Ureter (tissue), 1 donor: Measurements from ENCODE around the gene DCDC2C. TPM values are rescaled to one million over a fixed set of nuclear protein-coding genes. Genes with fewer than 3 reads are reported as not detected.

Source experiments
- DNase-seq: peaks from one replicate; pipeline ENCODE4 v3.0.0-alpha.2; 2020; ENCODE audit warnings: low spot score
- total RNA-seq: library from RNA; stranded (reverse); gene quantifications from one replicate; pipeline ENCODE4 v1.2.4, GENCODE V29; 2023
- donor health status: DM: yes; HTN: yes; CAD: no.

DCDC2C gene
- total RNA-seq, 1 donor from 2014 or later = not detected

GRCh38 chr2:3743951-3744555 is 40.7 kb downstream of the DCDC2C start:
- no peak for DNase-seq

GRCh38 chr2:3745920-3746319 is 42.5 kb downstream of the DCDC2C start:
- no peak for DNase-seq

- no peak for DNase-seq
Observed at GRCh38 chr2:3747032-3747654, 43.8 kb downstream of the DCDC2C start.

GRCh38 chr2:3747826-3748225 is 44.5 kb downstream of the DCDC2C start:
- DNase-seq = no peak

- DNase-seq = no peak
Observed at GRCh38 chr2:3749201-3749600, 45.8 kb downstream of the DCDC2C start.

GRCh38 chr2:3751251-3751650 is 47.9 kb downstream of the DCDC2C start:
- no peak for DNase-seq

- no peak for DNase-seq
Observed at GRCh38 chr2:3751806-3752205, 48.4 kb downstream of the DCDC2C start.

GRCh38 chr2:3752376-3752775 is 49.0 kb downstream of the DCDC2C start:
- no peak for DNase-seq

GRCh38 chr2:3753561-3753960 is 50.2 kb downstream of the DCDC2C start:
- no peak for DNase-seq

- DNase-seq = no peak
Observed at GRCh38 chr2:3754280-3754679, 50.9 kb downstream of the DCDC2C start.

GRCh38 chr2:3754795-3755194 is 51.4 kb downstream of the DCDC2C start:
- DNase-seq = no peak

- DNase-seq = no peak
Observed at GRCh38 chr2:3755277-3755676, 51.9 kb downstream of the DCDC2C start.

GRCh38 chr2:3756306-3756705 is 52.9 kb downstream of the DCDC2C start:
- no peak for DNase-seq

- no peak for DNase-seq
Observed at GRCh38 chr2:3758906-3759305, 55.5 kb downstream of the DCDC2C start.

GRCh38 chr2:3759331-3759730 is 56.0 kb downstream of the DCDC2C start:
- DNase-seq = no peak

GRCh38 chr2:3759761-3760160 is 56.4 kb downstream of the DCDC2C start:
- no peak for DNase-seq

GRCh38 chr2:3761272-3761671 is 57.9 kb downstream of the DCDC2C start:
- no peak for DNase-seq

GRCh38 chr2:3762771-3763447 is 59.5 kb downstream of the DCDC2C start:
- DNase-seq = no peak

GRCh38 chr2:3766824-3767223 is 63.4 kb downstream of the DCDC2C start:
- no peak for DNase-seq

- no peak for DNase-seq
Observed at GRCh38 chr2:3768960-3769765, 65.8 kb downstream of the DCDC2C start.

- no peak for DNase-seq
Observed at GRCh38 chr2:3769766-3770165, 66.4 kb downstream of the DCDC2C start.

GRCh38 chr2:3770724-3771415 is 67.5 kb downstream of the DCDC2C start:
- DNase-seq = no peak
